Smooth muscle cell of the coronary artery (primary cell): ENCODE data around the gene PANK3. TPM values are rescaled to one million over a fixed set of nuclear protein-coding genes. Genes with fewer than 3 reads are reported as not detected.

Experiments
- total RNA-seq: library from RNA; depleted of rRNA; stranded (reverse); fragments of >200 nt; gene quantifications from 2 replicates; pipeline ENCODE4 v1.2.3, GENCODE V29; 2014; ENCODE audit warnings: low replicate concordance

Gene PANK3
- 16.7 and 31.6 TPM in 2 replicates for total RNA-seq

GRCh38 chr5:168578538-168579487 is at the start of gene PANK3:
TSS of gene PANK3 (minus strand) at chr5:168579368. CDS start at chr5:168579283, 85 bp downstream.

GRCh38 chr5:168528521-168529373 is 50.4 kb downstream of the PANK3 start, which contains the start of gene FBLL1:
TSS of gene FBLL1 (plus strand) at chr5:168529305. CDS start at chr5:168529505, 200 bp downstream.

Other genes with a start within 250 kb of the PANK3 start
- gene RARS1, start 92.9 kb downstream of the PANK3 start, total RNA-seq: 87.9 and 147 TPM in 2 replicates
- 0.15 and 3.0 TPM in 2 replicates for gene FBLL1, start 50.1 kb downstream of the PANK3 start, total RNA-seq